Right atrium auricular region (tissue), 2 donors: ENCODE results near the gene MC3R. TPM values are rescaled to one million over a fixed set of nuclear protein-coding genes. Genes with fewer than 3 reads are reported as not detected.

Experiments
- DNase-seq: peaks from one replicate; pipeline ENCODE4 v3.0.0-alpha.2; 2019; ENCODE audit warnings: low spot score
- H3K27ac ChIP-seq, 2 donors: fragments of 200-600 bp; sonication (generic); 1 replicate in 1 of 2; 2 replicates in 1 of 2; pipeline ENCODE4 v1.5.1; 2016 to 2019
- H3K27me3 ChIP-seq, 2 donors: fragments of 200-600 bp; sonication (generic); one replicate each; pipeline versions ENCODE4 v1.5.1 to v1.6.0; 2017 to 2019
- H3K36me3 ChIP-seq: fragments of 200-600 bp; sonication (generic); one replicate; pipeline ENCODE4 v1.5.1; 2016
- H3K4me1 ChIP-seq, 2 donors: fragments of 200-600 bp; sonication (generic); one replicate each; pipeline versions ENCODE4 v1.5.1 to v1.6.0; 2017 to 2019
- H3K4me3 ChIP-seq, 2 donors: fragments of 200-600 bp; sonication (generic); 1 replicate in 1 of 2; 2 replicates in 1 of 2; pipeline ENCODE4 v1.5.1; 2017 to 2019; ENCODE audit warnings: mild to moderate bottlenecking in 1 of 2, moderate library complexity in 1 of 2
- H3K9me3 ChIP-seq, 2 donors: fragments of 200-600 bp; sonication (generic); one replicate each; pipeline ENCODE4 v1.5.1; 2019
- total RNA-seq, 2 donors: library from RNA; depleted of rRNA; stranded (reverse); fragments of >200 nt; gene quantifications; one replicate each; pipeline ENCODE4 v1.1.0, GENCODE V29; 2016
- TF ChIP-seq, protein P1 (sequence below), 2 donors: fragments of 200-600 bp; sonication (generic); IDR thresholded peaks; one replicate each; pipeline ENCODE4 v1.5.1; 2019; ENCODE audit warnings: antibody characterized with exemption in 2 of 2

The MC3R gene
- not detected for total RNA-seq

DNA sequence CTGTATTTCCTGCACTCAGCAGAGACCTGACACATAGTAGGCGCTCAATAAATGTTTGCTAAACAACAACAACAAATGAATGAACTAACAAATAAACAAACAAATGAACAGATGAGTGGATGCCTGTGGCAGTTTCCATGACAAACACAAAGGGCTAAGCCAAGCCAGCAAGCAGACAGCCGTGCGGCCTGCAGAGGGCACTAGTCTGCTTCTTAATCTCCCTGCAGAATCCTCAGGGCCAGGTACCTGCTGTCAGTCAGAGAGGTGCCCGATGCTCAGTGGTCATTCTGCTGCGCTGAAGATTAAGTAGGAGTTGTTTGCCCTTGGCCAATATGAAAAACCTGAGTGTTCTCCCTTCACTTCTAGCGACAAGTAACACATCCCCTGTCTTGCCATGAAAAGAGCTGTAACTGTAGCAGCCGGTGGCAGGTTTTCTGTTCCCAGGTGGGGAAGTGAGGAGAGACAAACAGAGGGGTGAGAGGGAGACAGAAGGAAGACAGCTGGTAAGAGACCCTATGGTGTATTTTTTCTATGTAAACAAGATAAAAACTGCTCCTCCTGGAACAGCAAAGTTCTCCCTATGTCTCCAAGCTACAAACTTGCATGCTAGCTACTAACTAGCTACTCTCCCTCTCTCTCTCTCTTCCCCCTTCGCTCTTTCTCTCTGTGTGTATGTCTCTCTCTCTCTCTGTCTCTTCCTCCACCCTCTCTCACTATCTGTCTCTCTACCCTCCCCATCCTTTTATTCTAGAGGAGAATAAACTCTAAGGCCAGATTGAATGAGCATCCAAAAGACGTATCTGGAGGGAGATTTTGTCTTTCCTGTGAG, at the start of gene MC3R:
MC3R (plus strand) TSS at position 779 of the 829 bp plus-strand sequence. CDS start 112 bp downstream, outside the sequence.
- no peaks in the 10 kb centered on the region for H3K27me3 ChIP-seq
- DNase-seq, result no peak
- no peaks in the 10 kb centered on the region for H3K4me1 ChIP-seq
- TF ChIP-seq, protein P1, sequence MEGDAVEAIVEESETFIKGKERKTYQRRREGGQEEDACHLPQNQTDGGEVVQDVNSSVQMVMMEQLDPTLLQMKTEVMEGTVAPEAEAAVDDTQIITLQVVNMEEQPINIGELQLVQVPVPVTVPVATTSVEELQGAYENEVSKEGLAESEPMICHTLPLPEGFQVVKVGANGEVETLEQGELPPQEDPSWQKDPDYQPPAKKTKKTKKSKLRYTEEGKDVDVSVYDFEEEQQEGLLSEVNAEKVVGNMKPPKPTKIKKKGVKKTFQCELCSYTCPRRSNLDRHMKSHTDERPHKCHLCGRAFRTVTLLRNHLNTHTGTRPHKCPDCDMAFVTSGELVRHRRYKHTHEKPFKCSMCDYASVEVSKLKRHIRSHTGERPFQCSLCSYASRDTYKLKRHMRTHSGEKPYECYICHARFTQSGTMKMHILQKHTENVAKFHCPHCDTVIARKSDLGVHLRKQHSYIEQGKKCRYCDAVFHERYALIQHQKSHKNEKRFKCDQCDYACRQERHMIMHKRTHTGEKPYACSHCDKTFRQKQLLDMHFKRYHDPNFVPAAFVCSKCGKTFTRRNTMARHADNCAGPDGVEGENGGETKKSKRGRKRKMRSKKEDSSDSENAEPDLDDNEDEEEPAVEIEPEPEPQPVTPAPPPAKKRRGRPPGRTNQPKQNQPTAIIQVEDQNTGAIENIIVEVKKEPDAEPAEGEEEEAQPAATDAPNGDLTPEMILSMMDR (IDR thresholded peaks at IDR 0.05), result peak; percentile 13 to 64
- no peaks in the 10 kb centered on the region for H3K9me3 ChIP-seq
- no peak within 1 kb of the TSS for H3K4me3 ChIP-seq
- H3K27ac ChIP-seq, result no peak within 1 kb of the TSS
- no peaks in the 10 kb centered on the region for H3K36me3 ChIP-seq

DNA sequence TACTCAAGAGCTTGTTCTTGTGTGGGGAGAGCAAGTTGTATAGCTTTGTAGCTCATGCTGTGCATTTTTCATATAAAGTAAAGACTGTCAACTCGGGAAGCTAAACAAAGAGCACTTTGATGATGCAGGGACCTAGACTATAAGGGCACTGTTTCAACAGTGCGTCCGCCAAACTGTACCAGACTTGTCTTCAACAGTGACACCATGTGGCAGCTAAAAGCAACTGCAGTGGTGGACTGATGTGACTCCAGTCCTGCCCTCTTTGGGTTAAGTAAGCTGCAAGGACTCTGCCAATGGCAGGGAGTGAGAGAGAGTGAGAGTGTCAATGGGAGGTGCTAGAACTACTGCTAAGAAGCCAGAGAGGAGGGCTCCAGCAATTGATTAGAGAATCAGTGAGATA, 48.1 kb upstream of the MC3R start:
- TF ChIP-seq, protein P1 (IDR thresholded peaks at IDR 0.05), result no peak
- peaks cover 0 to 16% of the 10 kb centered on the region in 2 donors for H3K9me3 ChIP-seq
- H3K4me1 ChIP-seq, result no peaks in the 10 kb centered on the region
- H3K27ac ChIP-seq, result no peak overlapping the region
- no peak for DNase-seq
- no peaks in the 10 kb centered on the region for H3K36me3 ChIP-seq
- no peak overlapping the region for H3K4me3 ChIP-seq
- H3K27me3 ChIP-seq, result no peaks in the 10 kb centered on the region

DNA sequence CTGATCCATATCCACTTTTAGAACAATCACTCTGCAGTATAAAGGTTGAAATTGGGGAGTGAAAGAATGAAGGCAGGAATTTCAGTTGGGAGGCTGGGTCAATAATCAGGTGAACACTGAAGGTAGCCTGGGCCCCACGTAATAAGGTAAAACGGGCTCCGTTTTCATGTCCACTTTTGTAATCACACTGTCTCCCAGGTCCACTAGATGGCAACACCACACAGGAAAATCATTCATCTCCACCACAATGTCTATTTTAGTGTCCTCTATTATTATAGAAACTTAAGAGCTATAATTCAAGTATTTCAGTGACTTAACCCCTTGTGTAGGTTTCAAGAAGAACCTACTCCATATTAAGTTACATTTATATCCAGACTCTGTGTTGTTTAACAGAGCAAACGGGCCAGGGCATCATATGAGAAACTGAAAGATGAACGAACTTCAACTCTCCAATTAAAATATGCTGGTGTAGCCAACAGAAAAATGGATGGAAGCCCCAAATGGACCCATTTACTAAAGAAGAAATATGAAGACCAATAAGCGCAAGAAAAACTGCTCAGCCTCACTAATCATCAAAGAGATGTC, 45.9 kb upstream of the MC3R start:
- no peak for DNase-seq
- Histone ChIP-seq H3K4me1 (no peaks in the 10 kb centered on the region), H3K4me3 (no peak overlapping the region), H3K27ac (no peak overlapping the region), H3K9me3 (peaks cover 0 to 16% of the 10 kb centered on the region in 2 donors), H3K27me3 (no peaks in the 10 kb centered on the region), H3K36me3 (no peaks in the 10 kb centered on the region)
- TF ChIP-seq, protein P1 (IDR thresholded peaks at IDR 0.05), result peak in 1 of 2 donors; percentile 59

DNA sequence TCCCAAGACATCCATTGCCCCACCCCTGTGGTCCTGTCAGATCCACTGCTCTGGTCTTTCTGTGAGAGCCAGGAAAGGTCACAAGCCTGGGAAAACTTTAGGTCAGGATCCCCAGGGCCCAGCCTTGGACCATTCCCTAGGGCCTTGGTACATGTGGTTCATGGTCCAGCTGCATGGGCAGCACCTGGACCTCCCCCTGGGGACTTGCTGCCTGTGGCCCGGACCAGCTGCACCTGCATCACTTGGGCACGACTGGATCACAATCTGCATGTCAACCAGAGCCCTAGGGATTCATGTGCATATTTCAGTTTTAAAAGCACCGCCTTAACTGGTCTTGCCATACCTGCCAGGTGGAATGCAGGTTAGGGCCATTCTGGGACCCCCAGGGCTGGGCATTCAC, 44.3 kb upstream of the MC3R start:
- Histone ChIP-seq H3K4me1 (no peaks in the 10 kb centered on the region), H3K4me3 (no peak overlapping the region), H3K36me3 (no peaks in the 10 kb centered on the region), H3K27me3 (no peaks in the 10 kb centered on the region), H3K27ac (no peak overlapping the region), H3K9me3 (peaks cover 0 to 14% of the 10 kb centered on the region in 2 donors)
- no peak for DNase-seq
- TF ChIP-seq, protein P1 (IDR thresholded peaks at IDR 0.05), result no peak

DNA sequence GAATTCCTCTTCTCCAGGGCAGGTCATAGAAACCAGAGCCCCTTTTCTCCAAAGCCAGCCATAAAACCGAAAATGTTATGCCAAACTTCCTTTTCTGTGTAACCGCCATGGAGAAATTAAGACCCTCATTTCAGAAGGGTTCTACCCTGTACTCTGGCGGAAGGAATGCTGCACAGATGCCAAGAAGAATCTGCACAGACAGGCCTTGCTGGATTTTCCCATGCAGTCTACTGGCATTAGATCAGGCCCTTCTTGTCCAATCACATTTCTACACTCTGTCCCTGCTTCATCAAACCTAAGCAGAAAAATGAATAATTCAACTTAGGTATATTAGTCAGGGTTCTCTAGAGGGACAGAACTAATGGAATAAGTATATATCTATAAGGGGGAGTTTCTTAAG, 43.2 kb upstream of the MC3R start:
- Histone ChIP-seq H3K36me3 (no peaks in the 10 kb centered on the region), H3K4me3 (no peak overlapping the region), H3K9me3 (peaks cover 0 to 4% of the 10 kb centered on the region in 2 donors), H3K27me3 (no peaks in the 10 kb centered on the region), H3K4me1 (no peaks in the 10 kb centered on the region), H3K27ac (no peak overlapping the region)
- TF ChIP-seq, protein P1 (IDR thresholded peaks at IDR 0.05), result no peak
- no peak for DNase-seq
